Measurements from ENCODE around the gene EEF1E1. TPM values are rescaled to one million over a fixed set of nuclear protein-coding genes. Genes with fewer than 3 reads are reported as not detected.
A peak's percentile ranks its signal among the peaks of the same experiment; 100 is the strongest.
"Not testable (repeated sequence)": the region's sequence is repeated elsewhere in the genome, so short reads cannot be mapped to it uniquely, and the experiment has no call there.

Gene EEF1E1
- total RNA-seq, 1 donor from 2014 or later = 11.6 TPM

- DNase-seq (ENCODE audit: low spot score) = peak; percentile 98
These were observed 38.3 kb downstream of the EEF1E1 start, which contains the start of gene BLOC1S5 for GRCh38 chr6:8063761-8064637. TSS of gene BLOC1S5 (minus strand) at chr6:8064389. CDS start at chr6:8064376, 13 bp downstream.

GRCh38 chr6:8061736-8062135 is 40.6 kb downstream of the EEF1E1 start:
- DNase-seq (ENCODE audit: low spot score) = no peak

- DNase-seq (ENCODE audit: low spot score) = no peak
These were observed 42.0 kb downstream of the EEF1E1 start for GRCh38 chr6:8060346-8060745.

GRCh38 chr6:8059129-8059528 is 43.2 kb downstream of the EEF1E1 start:
- no peak for DNase-seq (ENCODE audit: low spot score)

- no peak for DNase-seq (ENCODE audit: low spot score)
These were observed 44.6 kb downstream of the EEF1E1 start for GRCh38 chr6:8057793-8058192.

- no peak for DNase-seq (ENCODE audit: low spot score)
These were observed 45.1 kb downstream of the EEF1E1 start for GRCh38 chr6:8057263-8057662.

GRCh38 chr6:8054276-8054675 is 48.1 kb downstream of the EEF1E1 start:
- no peak for DNase-seq (ENCODE audit: low spot score)

GRCh38 chr6:8047541-8048292 is 54.6 kb downstream of the EEF1E1 start:
- no peak for DNase-seq (ENCODE audit: low spot score)

GRCh38 chr6:8045769-8046168 is 56.6 kb downstream of the EEF1E1 start:
- not testable (repeated sequence) for DNase-seq (ENCODE audit: low spot score)

GRCh38 chr6:8043221-8043620 is 59.1 kb downstream of the EEF1E1 start:
- DNase-seq (ENCODE audit: low spot score) = no peak

GRCh38 chr6:8041913-8042583 is 60.3 kb downstream of the EEF1E1 start:
- no peak for DNase-seq (ENCODE audit: low spot score)

GRCh38 chr6:8034107-8034506 is 68.2 kb downstream of the EEF1E1 start:
- DNase-seq (ENCODE audit: low spot score) = not testable (repeated sequence)

GRCh38 chr6:8030920-8031319 is 71.4 kb downstream of the EEF1E1 start:
- DNase-seq (ENCODE audit: low spot score) = no peak

Other genes with a start within 250 kb of the EEF1E1 start
- gene TXNDC5, start 191.8 kb downstream of the EEF1E1 start, total RNA-seq = 84.8 TPM
- gene BLOC1S5, start 38.2 kb downstream of the EEF1E1 start, total RNA-seq = 10.8 TPM